Ovary (tissue), 9 donors: ENCODE measurements around the gene CSTF1. TPM values are rescaled to one million over a fixed set of nuclear protein-coding genes. Genes with fewer than 3 reads are reported as not detected.
A peak's percentile ranks its signal among the peaks of the same experiment; 100 is the strongest.

Experiments used
- DNase-seq, 5 donors: peaks; one replicate each; pipeline ENCODE4 v3.0.0-alpha.2; 2019 to 2020
- H3K27ac ChIP-seq, 2 donors: fragments of 200-600 bp; one replicate each; pipeline versions ENCODE4 v1.5.1 to v1.8.0; 2019 to 2022
- H3K27me3 ChIP-seq: fragments of 200-600 bp; one replicate; pipeline ENCODE4 v1.8.0; 2022
- H3K36me3 ChIP-seq: fragments of 200-600 bp; sonication (generic); one replicate; pipeline ENCODE4 v1.5.1; 2019
- H3K4me1 ChIP-seq: one replicate; pipeline ENCODE4 v1.8.1; 2013; ENCODE audit warnings: mild to moderate bottlenecking, moderate library complexity; ENCODE audit not compliant: insufficient read depth
- H3K4me3 ChIP-seq: fragments of 200-600 bp; sonication (generic); one replicate; pipeline ENCODE4 v1.5.1; 2017
- H3K9me3 ChIP-seq, 2 donors: fragments of 200-600 bp in 1 of 2; sonication (generic) in 1 of 2; one replicate each; pipeline versions ENCODE4 v1.5.1 to v1.8.1; 2013 to 2019; ENCODE audit warnings: mild to moderate bottlenecking in 1 of 2, moderate library complexity in 1 of 2
- EP300 ChIP-seq: sonication (generic); formaldehyde crosslinking; IDR thresholded peaks from one replicate; pipeline ENCODE4 v1.6.1; 2017; ENCODE audit warnings: antibody characterized with exemption
- POLR2A ChIP-seq: fragments of 450-650 bp; IDR thresholded peaks from one replicate; pipeline ENCODE4 v1.6.1; 2017; ENCODE audit warnings: antibody characterized with exemption, mild to moderate bottlenecking, moderate library complexity
- WGBS, 3 donors: extraction: QIAGEN DNeasy Blood & Tissue Kit in 1 of 3; methylation state at CpG; one replicate each; pipeline versions ENCODE4 v1.1.5 to v1.1.7; 2013 to 2017; 5-methylcytosine and 5-hydroxymethylcytosine counted together
- intact Hi-C, 4 donors: fragments of 100-400 bp; cut with DNase I; formaldehyde crosslinking; loops; one replicate each; pipeline versions ENCODE4 v1.11.0 to v1.15.1; 2022 to 2023
- polyA plus RNA-seq, 2 donors: library from polyadenylated mRNA; stranded (reverse); fragments of 200-250 nt in 1 of 2; fragments of 350-450 nt in 1 of 2; fragmentation: Illumina TruSeq in 1 of 2; extraction: RNeasy Lipid Tissue Mini Kit (QIAGEN cat#74804) in 1 of 2; gene quantifications; one replicate each; pipeline ENCODE4 v1.2.3, GENCODE V29; 2013 to 2014
- total RNA-seq, 7 donors: library from RNA; depleted of rRNA in 2 of 7; stranded (reverse); fragments of >200 nt in 2 of 7; fragmentation: NEBNext Ultra II Directional in 3 of 7; extraction: Animal tissue kit (Norgen Biotek cat#: 25700) in 3 of 7; gene quantifications; one replicate each; pipeline versions ENCODE4 v1.1.0 to v1.2.4, GENCODE V29; 2016 to 2023
- TF ChIP-seq, protein P1 (sequence below), 3 donors: fragments of 450-650 bp in 2 of 3; fragments of 200-600 bp in 1 of 3; IDR thresholded peaks; one replicate each; pipeline versions ENCODE4 v1.5.1 to v1.8.0; 2016 to 2022; ENCODE audit warnings: antibody characterized with exemption in 3 of 3, mild to moderate bottlenecking in 1 of 3
- donor health status: DM: no; HTN: no; CAD: no; lungs with moderate emphysema.
- donor health status: DM: no; HTN: no; CAD: no.
- donor health status: Bipolar disorder and iron deficiency.
- donor health status: DM: yes; HTN: yes; CAD: no.
- donor health status: DM: no; HTN: no; CAD: no.
- donor health status: DM: yes; HTN: yes; CAD: no.

CSTF1 gene
- total and polyA plus RNA-seq, 9 donors, result 15.5 to 41.5 (median 31.8) TPM

DNA sequence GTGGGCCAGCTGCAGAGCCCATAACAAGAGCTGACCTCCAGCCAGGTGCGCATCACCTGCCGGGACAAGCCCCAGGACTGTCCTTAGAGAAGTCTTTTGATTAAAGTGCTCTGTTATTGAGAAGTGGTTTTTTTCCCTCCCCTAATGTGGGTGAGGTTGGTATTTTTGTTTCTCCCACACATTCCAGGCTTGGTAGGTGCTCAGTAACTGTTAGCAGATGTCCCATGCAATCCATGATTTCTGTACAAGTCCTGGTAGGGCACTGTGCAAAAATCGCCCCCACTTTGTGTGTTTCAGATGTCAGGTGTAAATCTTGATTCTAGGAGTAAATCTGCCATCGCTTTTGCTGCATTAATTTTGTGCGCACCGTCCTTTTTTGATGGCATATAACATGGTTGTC is 29.0 kb upstream of the CSTF1 start:
- H3K9me3 ChIP-seq, result no peaks in the 10 kb centered on the region
- no peaks in the 10 kb centered on the region for H3K27me3 ChIP-seq
- H3K27ac ChIP-seq, result peak overlapping the region in 1 of 2 donors; percentile 92
- H3K4me3 ChIP-seq, result no peak overlapping the region
- DNase-seq, result no peak
- no peaks in the 10 kb centered on the region for H3K36me3 ChIP-seq
- 85 to 93% (median 89%) methylated on average over 6 of the region's 6 CpGs for WGBS, 3 donors
- TF ChIP-seq POLR2A, result no peak
- TF ChIP-seq, protein P1, sequence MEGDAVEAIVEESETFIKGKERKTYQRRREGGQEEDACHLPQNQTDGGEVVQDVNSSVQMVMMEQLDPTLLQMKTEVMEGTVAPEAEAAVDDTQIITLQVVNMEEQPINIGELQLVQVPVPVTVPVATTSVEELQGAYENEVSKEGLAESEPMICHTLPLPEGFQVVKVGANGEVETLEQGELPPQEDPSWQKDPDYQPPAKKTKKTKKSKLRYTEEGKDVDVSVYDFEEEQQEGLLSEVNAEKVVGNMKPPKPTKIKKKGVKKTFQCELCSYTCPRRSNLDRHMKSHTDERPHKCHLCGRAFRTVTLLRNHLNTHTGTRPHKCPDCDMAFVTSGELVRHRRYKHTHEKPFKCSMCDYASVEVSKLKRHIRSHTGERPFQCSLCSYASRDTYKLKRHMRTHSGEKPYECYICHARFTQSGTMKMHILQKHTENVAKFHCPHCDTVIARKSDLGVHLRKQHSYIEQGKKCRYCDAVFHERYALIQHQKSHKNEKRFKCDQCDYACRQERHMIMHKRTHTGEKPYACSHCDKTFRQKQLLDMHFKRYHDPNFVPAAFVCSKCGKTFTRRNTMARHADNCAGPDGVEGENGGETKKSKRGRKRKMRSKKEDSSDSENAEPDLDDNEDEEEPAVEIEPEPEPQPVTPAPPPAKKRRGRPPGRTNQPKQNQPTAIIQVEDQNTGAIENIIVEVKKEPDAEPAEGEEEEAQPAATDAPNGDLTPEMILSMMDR (IDR thresholded peaks at IDR 0.05), result no peak
- TF ChIP-seq EP300, result no peak
- intact Hi-C loops, result no loop called here
- peaks cover 23% of the 10 kb centered on the region for H3K4me1 ChIP-seq

DNA sequence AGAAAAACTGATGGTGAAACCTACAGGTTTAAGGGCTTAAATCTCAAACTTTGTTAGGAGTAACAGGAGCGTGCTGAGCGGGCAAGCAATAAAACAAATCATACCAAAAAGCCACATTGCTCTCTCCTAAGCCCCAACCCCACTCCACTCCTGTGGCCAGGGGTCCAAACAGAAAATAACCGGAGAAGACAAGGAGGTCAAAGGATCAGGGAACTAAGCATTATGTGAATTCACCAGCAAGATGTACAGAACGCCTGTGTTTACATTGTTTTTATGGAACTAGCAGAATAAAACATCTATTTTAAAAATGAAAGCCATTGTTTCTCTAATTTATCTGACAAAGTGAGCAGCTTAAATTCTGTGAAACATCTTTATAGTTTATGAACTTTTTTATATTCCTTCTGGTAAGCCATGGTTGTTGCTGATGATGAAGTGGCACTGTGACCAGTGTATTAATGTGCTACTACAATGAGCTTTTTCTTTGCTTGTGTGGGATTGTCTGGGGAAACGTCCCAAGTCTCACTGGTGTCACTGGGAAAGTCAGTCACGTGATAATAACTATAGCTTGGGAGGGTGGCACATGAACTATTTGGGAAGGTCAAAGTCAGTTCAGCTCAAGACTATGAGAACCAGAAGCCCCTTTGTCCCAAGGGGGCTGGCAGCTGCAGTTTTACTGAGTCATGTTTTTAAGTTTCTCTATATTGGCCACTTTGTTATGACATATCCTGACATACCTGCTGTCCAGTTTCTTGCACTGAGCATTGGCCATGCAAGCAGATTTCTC is 23.9 kb upstream of the CSTF1 start:
- Histone ChIP-seq H3K9me3 (no peaks in the 10 kb centered on the region), H3K36me3 (no peaks in the 10 kb centered on the region), H3K27me3 (no peaks in the 10 kb centered on the region), H3K4me3 (no peak overlapping the region), H3K27ac (no peak overlapping the region), H3K4me1 (peaks cover 3% of the 10 kb centered on the region)
- no peak for TF ChIP-seq POLR2A
- no peak for TF ChIP-seq EP300
- TF ChIP-seq, protein P1 (IDR thresholded peaks at IDR 0.05), result no peak
- no peak for DNase-seq
- intact Hi-C loops, result no loop called here
- 50 to 74% (median 56%) methylated on average over 6 of the region's 6 CpGs for WGBS, 3 donors

DNA sequence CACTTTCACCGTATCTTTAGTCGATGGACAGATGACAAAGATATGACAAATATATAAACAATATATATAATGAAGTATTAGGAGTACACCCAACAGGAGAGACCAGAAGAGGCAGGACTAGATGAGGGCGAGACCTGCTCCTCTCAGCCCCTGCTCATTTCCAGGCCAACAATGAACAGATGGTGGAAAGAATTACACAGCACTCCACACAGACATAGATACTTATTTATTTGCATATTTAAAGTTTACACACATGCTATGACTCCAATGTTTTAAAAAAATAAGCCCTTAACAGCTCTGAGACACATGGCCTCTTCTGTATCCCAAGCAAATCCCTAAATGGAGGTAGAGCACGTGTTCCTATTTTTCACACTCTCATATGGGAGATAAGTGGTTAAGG is 23.3 kb upstream of the CSTF1 start:
- DNase-seq, result no peak
- Histone ChIP-seq H3K36me3 (no peaks in the 10 kb centered on the region), H3K4me1 (peaks cover 4% of the 10 kb centered on the region), H3K27me3 (no peaks in the 10 kb centered on the region), H3K27ac (no peak overlapping the region), H3K9me3 (no peaks in the 10 kb centered on the region), H3K4me3 (no peak overlapping the region)
- TF ChIP-seq, protein P1 (IDR thresholded peaks at IDR 0.05), result no peak
- TF ChIP-seq POLR2A (no peak), EP300 (no peak)
- intact Hi-C loops, result no loop called here
- 46 to 77% (median 60%) methylated on average over 4 of the region's 4 CpGs for WGBS, 3 donors

DNA sequence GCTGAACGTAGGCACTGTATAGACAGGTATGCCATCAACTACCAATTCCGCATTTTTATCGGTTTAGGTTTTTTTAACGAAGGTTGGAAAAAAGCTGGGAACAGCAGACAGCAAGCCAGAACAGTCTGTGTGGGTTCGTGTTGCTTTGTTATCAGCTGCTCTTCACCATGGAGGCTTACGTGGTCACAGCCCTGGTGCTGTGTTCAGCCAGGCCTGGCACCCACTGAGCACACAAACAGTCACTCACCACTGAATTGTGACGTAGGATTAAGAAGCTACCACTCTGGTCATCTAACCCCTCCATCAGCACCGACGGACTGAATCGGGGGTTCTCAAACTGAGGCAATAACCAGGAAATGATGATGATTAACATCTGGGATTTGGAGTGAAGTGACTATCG is 20.5 kb upstream of the CSTF1 start:
- 79 to 85% (median 84%) methylated on average over 11 of the region's 11 CpGs for WGBS, 3 donors
- Histone ChIP-seq H3K9me3 (no peaks in the 10 kb centered on the region), H3K27me3 (no peaks in the 10 kb centered on the region), H3K4me1 (peaks cover 4% of the 10 kb centered on the region), H3K27ac (no peak overlapping the region), H3K36me3 (no peaks in the 10 kb centered on the region), H3K4me3 (no peak overlapping the region)
- intact Hi-C loops, result no loop called here
- no peak for DNase-seq
- TF ChIP-seq EP300, result no peak
- TF ChIP-seq, protein P1 (IDR thresholded peaks at IDR 0.05), result no peak
